ENCODE results near the gene PCDH10.
"Not testable (repeated sequence)": the region's sequence is repeated elsewhere in the genome, so short reads cannot be mapped to it uniquely, and the experiment has no call there.

Gene PCDH10

DNA sequence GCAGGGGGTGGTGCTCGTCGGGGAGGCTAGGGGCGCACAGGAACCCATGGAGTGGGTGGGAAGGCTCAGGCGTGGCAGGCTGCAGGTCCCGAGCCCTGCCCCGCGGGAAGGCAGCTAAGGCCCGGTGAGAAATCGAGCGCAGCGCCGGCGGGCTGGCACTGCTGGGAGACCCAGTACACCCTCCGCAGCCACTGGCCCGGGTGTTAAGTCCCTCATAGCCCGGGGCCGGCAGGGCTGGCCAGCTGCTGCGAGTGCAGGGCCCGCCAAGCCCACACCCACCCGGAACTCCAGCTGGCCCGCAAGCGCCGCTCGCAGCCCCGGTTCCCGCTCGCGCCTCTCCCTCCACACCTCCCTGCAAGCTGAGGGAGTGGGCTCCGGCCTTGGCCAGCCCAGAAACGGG, 91.4 kb downstream of the PCDH10 start:
- not testable (repeated sequence) for DNase-seq (ENCODE audit: low read depth in 2 of 2)
